Fibroblast of mammary gland (primary cell): Measurements from ENCODE around the gene BRME1.

Source experiments
- DNase-seq: peaks from one replicate; pipeline ENCODE4 v3.0.0-alpha.2; 2010; ENCODE audit warnings: low read depth
- H3K4me3 ChIP-seq: 2 replicates; pipeline ENCODE4 v1.5.1; 2011; ENCODE audit warnings: low read depth, mild to moderate bottlenecking, low read length, moderate library complexity; ENCODE audit not compliant: control insufficient read depth
- CTCF ChIP-seq: conservative IDR thresholded peaks from 2 replicates; pipeline ENCODE4 v1.5.1; 2011; ENCODE audit warnings: low read depth, low read length, inconsistent platforms; ENCODE audit not compliant: control insufficient read depth, insufficient read depth

Gene BRME1

GRCh38 chr19:13890136-13890535 lies 15.8 kb downstream of the BRME1 start:
- no peak overlapping the region for H3K4me3 ChIP-seq
- DNase-seq, result no peak
- TF ChIP-seq CTCF, result no peak

- no peak overlapping the region for H3K4me3 ChIP-seq
- no peak for TF ChIP-seq CTCF
- no peak for DNase-seq
Measured at GRCh38 chr19:13888281-13888680, 17.6 kb downstream of the BRME1 start.

GRCh38 chr19:13887517-13887916 lies 18.4 kb downstream of the BRME1 start:
- no peak for TF ChIP-seq CTCF
- no peak overlapping the region for H3K4me3 ChIP-seq
- DNase-seq, result peak; percentile 38

- TF ChIP-seq CTCF, result no peak
- no peak overlapping the region for H3K4me3 ChIP-seq
- DNase-seq, result no peak
Measured at GRCh38 chr19:13887018-13887436, 18.9 kb downstream of the BRME1 start.

- no peak overlapping the region for H3K4me3 ChIP-seq
- DNase-seq, result no peak
- TF ChIP-seq CTCF, result no peak
Measured at GRCh38 chr19:13885826-13886365, 20.0 kb downstream of the BRME1 start.

- no peak for DNase-seq
- H3K4me3 ChIP-seq, result no peak overlapping the region
- no peak for TF ChIP-seq CTCF
Measured at GRCh38 chr19:13884726-13885591, 21.0 kb downstream of the BRME1 start.
